Activated T-cell treated with anti-CD3 and anti-CD28 coated beads, Interleukin-2, amount 50 U/mL, for 24 hours (primary cell): ENCODE data around the gene ARHGEF7.
"Not testable (repeated sequence)": the region's sequence is repeated elsewhere in the genome, so short reads cannot be mapped to it uniquely, and the experiment has no call there.

Experiments
- DNase-seq: peaks from one replicate; pipeline ENCODE4 v3.0.0-alpha.2; 2020
- H3K27ac Mint-ChIP-seq: 2 replicates; pipeline ENCODE4 v1.8.0; 2020; ENCODE audit warnings: mild to moderate bottlenecking, mixed read lengths
- H3K27me3 Mint-ChIP-seq: 2 replicates; pipeline ENCODE4 v1.8.0; 2020; ENCODE audit warnings: mixed read lengths
- H3K36me3 Mint-ChIP-seq: 2 replicates; pipeline ENCODE4 v1.8.0; 2020; ENCODE audit warnings: low read depth, mixed read lengths
- H3K4me1 Mint-ChIP-seq: 2 replicates; pipeline ENCODE4 v1.8.0; 2020; ENCODE audit warnings: low read depth, mixed read lengths
- H3K4me3 Mint-ChIP-seq: 2 replicates; pipeline ENCODE4 v1.8.0; 2020; ENCODE audit warnings: mild to moderate bottlenecking, moderate library complexity, mixed read lengths
- H3K9me3 Mint-ChIP-seq: 2 replicates; pipeline ENCODE4 v1.8.0; 2020; ENCODE audit warnings: mixed read lengths

Gene ARHGEF7

DNA sequence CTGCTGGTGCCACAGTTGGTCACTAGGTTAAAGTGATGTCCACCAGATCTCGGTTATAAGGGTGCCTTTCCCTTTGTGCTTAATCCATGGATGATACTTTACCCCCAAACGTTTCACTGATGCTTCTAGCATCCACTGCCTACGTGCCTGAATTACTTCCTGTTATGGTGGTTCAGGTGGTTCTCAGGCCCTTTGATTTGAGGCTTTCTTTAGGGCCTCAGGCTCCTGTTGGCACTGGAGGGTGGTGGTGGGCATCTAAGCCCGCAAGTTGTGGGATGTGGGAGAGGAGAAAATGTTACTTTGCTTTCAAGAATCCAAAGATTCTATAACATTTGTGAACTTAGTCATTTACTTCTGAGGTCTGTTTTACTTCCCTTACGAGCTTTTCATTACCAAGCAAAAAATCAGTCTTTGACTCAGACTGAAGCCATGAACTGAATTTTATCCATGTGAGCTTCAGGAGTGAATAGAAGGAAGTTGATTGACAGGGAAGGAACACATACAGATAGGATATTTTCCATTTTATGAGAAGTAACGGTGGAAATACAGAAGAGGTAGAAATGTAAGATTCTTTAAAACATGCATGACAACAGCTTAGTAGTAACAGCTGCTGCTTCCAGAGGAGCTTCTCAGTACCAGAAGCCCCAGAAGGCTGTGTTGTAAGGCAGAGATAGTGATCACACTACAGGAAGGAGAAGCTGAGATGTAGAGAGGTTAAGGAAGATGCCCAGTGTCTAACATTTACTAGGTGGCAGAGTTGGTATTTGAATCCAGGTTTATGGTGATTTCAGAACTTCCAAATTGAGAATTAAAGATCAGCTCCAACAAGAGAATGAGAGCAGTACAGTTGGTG lies 65.0 kb downstream of the ARHGEF7 start:
- Mint-ChIP-seq H3K4me3 (no peak overlapping the region), H3K36me3 (peaks cover 65% of the 10 kb centered on the region)
- DNase-seq = no peak

DNA sequence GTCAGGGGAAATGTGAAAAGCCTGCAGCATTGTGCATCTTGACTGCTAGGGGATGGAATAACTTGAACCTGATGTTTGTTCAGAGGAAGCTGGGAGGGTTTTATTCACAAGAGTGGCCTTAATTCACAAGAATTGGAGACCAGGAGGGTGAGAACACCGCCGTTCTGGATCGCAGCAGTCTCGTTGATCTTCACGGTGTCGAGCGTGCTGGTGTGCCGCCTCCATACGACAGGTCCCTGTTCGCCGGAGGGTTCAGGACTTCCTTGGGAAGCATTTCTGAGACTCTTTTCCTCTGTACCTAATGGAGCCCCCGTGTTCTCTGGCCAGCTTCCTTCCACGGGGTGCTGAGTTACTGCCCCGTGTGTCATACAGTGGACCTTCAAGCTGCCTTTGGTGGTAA lies 66.9 kb downstream of the ARHGEF7 start:
- no peaks in the 10 kb centered on the region for H3K27me3 Mint-ChIP-seq
- peak overlapping the region; percentile 27 for H3K27ac Mint-ChIP-seq
- no peak overlapping the region for H3K4me3 Mint-ChIP-seq
- no peaks in the 10 kb centered on the region for H3K9me3 Mint-ChIP-seq
- no peak for DNase-seq
- peaks cover 96% of the 10 kb centered on the region for H3K4me1 Mint-ChIP-seq
- H3K36me3 Mint-ChIP-seq = peaks cover 48% of the 10 kb centered on the region

More for the DNA sequence above, 65.0 kb downstream of the ARHGEF7 start:
- peaks cover 95% of the 10 kb centered on the region for H3K4me1 Mint-ChIP-seq
- peak overlapping the region; percentile 90 for H3K27ac Mint-ChIP-seq
- H3K9me3 Mint-ChIP-seq = peaks cover 3% of the 10 kb centered on the region
- no peaks in the 10 kb centered on the region for H3K27me3 Mint-ChIP-seq

DNA sequence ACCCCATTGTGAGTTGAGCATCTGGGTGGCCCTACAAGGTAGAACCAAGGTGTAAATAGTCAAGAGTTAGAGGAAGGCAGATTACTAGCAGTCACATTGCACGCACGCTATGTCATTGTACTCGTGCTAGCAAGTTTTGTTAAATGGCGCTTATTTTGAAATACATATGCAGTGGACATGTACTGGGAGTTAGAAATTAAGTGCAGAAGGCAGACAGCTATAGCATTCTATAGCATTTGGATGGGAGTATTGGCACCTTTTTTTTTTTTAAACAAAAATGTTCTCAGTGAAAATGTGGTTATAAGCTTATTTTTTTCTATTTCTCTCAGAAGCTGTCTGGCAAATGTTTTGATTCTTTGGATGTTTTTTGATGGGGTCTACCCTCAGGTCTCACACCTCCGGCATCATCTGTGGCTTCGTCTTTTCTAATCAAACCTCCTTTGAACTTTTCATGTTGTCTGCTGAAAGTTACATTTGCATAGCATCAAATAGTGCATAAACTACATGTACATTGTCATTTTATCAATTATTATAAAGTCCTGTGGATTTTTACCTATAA lies 68.1 kb downstream of the ARHGEF7 start:
- Mint-ChIP-seq H3K27me3 (no peaks in the 10 kb centered on the region), H3K4me3 (no peak overlapping the region), H3K36me3 (peaks cover 43% of the 10 kb centered on the region), H3K4me1 (peaks cover 96% of the 10 kb centered on the region), H3K27ac (no peak overlapping the region), H3K9me3 (no peaks in the 10 kb centered on the region)
- no peak for DNase-seq

DNA sequence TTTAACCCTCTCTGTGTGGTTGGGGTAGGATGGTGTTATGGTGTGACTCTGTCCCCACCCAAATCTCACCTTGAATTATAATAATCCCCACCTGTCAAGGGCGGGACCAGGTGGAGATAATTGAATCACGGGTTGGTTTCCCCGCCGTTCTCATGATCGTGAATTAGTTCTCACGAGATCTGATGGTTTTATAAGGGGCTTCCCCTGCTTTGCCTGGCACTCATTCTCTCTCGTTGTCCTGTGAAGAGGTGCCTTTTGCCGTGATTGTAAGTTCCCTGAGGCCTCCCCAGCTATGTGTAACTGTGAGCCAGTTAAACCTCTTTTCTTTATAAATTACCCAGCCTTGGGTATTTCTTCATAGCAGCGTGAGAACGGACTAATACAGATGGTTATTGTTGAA lies 68.8 kb downstream of the ARHGEF7 start:
- Mint-ChIP-seq H3K9me3 (no peaks in the 10 kb centered on the region), H3K27me3 (no peaks in the 10 kb centered on the region), H3K36me3 (peaks cover 41% of the 10 kb centered on the region), H3K4me3 (peak overlapping the region; percentile 60), H3K27ac (peak overlapping the region; percentile 91), H3K4me1 (peaks cover 97% of the 10 kb centered on the region)
- DNase-seq = no peak

DNA sequence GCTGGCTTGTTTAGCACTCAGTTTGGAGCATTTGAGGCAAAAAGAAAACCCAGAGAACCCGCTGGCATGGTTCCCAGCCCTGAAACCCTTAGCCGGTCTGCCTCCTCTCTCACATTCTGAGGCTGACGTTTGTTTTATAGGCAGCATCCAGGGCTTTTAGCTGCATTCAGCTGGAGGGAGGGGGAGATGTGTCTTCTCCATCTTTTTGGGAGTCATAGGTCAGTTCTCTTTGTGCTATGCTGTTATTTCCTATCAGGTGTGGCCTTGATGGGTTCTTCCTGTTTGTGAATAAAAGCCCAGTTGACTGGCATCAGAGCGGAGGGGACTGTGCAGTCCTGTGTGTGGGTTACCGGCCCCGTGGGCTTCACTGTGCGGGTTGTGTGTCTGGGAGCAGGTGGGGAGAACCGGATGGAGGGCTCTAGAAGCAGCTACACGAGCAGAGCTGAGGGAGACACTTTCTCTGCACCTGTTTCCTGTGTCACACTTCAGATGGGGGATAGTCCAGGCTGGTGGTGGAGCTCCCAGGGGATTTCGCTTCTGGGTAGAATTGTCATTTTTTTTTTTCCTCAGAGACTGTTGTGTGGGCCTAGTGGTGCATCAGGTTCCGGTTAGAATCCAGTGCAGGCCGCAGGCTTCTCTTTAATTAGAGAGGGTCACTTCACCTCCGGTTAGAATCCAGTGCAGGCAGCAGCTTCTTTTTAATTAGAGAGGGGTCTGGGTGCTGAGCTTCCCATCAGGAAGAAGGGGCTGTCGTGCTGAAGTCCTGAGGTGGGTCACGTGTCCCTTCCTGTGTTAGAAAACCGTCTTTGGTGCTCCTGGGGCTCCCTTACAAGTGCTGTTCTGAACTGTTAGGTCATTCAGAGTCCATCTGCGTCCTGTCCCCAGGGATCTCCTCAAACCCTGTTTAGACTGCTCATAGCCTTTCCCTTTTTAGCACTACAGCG lies 69.6 kb downstream of the ARHGEF7 start:
- H3K27me3 Mint-ChIP-seq = no peaks in the 10 kb centered on the region
- H3K4me1 Mint-ChIP-seq = peaks cover 99% of the 10 kb centered on the region
- H3K9me3 Mint-ChIP-seq = no peaks in the 10 kb centered on the region
- DNase-seq = peak; percentile 52
- peak overlapping the region; percentile 60 for H3K4me3 Mint-ChIP-seq
- peak overlapping the region; percentile 91 for H3K27ac Mint-ChIP-seq
- peaks cover 36% of the 10 kb centered on the region for H3K36me3 Mint-ChIP-seq

DNA sequence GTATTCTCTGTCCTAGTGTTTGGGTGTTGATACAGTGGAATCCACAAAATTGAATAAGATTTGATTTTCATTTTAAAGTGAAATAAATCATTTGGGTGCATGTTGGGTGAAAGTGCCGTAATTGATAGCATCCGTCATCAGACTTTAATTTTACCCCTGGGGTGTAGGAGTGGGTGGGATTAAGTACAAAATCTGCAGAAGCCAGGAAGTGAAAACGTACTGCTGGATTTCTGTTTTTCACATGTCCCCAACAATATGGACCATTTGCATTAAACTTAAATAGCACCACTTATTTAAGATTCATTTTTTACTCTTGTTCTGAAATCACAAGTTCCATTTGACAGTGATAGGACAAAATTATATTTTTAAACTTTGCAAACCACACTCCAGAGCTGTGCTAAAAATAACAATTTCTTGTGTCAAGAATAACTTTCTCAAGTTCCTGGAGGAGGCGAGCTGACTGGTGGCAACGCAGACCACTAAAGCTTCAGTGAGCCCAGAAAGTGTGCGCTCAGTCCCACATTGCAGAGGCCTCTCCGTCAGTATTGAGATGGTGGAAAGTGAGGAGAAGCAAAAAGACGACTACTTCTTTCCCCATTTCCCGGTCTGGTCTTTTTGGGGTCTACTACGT lies 71.3 kb downstream of the ARHGEF7 start:
- peak overlapping the region; percentile 91 for H3K27ac Mint-ChIP-seq
- peaks cover 100% of the 10 kb centered on the region for H3K4me1 Mint-ChIP-seq
- peaks cover 29% of the 10 kb centered on the region for H3K36me3 Mint-ChIP-seq
- H3K9me3 Mint-ChIP-seq = no peaks in the 10 kb centered on the region
- no peak for DNase-seq
- H3K4me3 Mint-ChIP-seq = no peak overlapping the region
- H3K27me3 Mint-ChIP-seq = no peaks in the 10 kb centered on the region

DNA sequence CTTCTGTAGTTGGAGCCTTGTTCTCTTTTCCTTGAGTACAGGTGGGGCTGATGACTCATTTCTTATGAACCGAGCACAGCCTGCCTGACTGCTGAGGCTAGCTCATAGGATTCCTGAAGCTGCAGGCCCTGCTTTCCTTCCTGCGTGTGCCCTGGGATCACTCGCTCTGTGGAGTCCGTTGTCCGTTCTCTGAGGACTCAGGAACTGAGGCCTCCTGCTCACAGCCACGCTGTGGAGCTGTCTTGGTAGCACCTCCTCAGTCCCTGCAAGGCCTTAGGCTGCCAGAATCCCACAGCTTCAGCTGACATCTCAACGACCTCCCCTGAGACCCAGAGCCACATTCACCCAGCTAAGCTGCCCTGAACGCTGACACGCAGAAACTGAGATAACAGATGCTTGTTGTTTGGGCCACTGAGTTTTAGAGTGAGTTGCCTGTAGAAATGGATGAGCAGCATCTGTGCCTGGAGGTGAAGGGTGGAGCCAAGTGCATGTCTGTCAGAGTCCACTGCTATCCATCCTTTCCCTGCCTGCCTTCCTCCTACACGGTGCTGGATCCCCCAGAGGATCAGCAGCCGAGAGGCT lies 72.9 kb downstream of the ARHGEF7 start:
- no peak for DNase-seq
- H3K4me1 Mint-ChIP-seq = peaks cover 94% of the 10 kb centered on the region
- peaks cover 16% of the 10 kb centered on the region for H3K36me3 Mint-ChIP-seq
- peak overlapping the region; percentile 45 for H3K27ac Mint-ChIP-seq
- no peaks in the 10 kb centered on the region for H3K9me3 Mint-ChIP-seq
- no peaks in the 10 kb centered on the region for H3K27me3 Mint-ChIP-seq
- H3K4me3 Mint-ChIP-seq = peak overlapping the region; percentile 65

DNA sequence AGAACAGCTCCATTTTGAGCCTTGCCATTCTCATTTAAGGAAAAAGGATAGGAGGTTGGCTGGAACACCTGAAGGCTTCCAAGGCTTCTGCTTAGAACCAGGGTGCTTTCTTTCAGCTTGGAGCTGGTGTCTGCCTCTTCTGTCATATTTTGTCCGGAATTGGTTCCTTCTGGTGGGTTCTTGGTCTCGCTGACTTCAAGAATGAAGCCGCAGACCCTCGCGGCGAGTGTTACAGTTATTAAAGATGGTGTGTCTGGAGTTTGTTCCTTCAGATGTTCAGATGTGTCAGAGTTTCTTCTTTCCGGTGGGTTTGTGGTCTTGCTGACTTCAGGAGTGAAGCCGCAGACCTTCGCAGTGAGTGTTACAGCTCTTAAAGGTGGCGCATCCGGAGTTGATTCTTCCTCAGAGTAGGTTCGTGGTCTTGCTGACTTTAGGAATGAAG lies 74.0 kb downstream of the ARHGEF7 start:
- H3K4me1 Mint-ChIP-seq = peaks cover 93% of the 10 kb centered on the region
- H3K36me3 Mint-ChIP-seq = peaks cover 14% of the 10 kb centered on the region
- peak overlapping the region; percentile 65 for H3K4me3 Mint-ChIP-seq
- DNase-seq = peak; percentile 59
- not testable (repeated sequence) for H3K27me3 Mint-ChIP-seq, H3K9me3 Mint-ChIP-seq
- H3K27ac Mint-ChIP-seq = peak overlapping the region; percentile 76

DNA sequence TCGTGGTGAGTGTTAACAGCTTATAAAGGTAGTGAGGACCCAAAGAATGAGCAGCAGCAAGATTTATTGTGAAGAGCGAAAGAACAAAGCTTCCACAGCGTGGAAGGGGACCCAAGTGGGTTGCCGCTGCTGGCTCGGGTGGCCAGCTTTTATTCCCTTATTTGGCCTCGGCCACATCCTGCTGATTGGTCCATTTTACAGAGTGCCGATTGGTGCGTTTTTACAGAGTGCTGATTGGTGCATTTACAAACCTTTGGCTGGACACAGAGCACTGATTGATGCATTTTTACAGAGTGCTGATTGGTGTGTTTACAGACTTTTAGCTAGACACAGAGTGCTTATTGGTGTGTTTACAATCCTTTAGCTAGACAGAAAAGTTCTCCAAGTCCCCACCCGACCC lies 74.4 kb downstream of the ARHGEF7 start:
- DNase-seq, H3K9me3 Mint-ChIP-seq, H3K27me3 Mint-ChIP-seq: not testable (repeated sequence)
- H3K4me3 Mint-ChIP-seq = peak overlapping the region; percentile 65
- peak overlapping the region; percentile 76 for H3K27ac Mint-ChIP-seq
- peaks cover 14% of the 10 kb centered on the region for H3K36me3 Mint-ChIP-seq
- peaks cover 93% of the 10 kb centered on the region for H3K4me1 Mint-ChIP-seq

DNA sequence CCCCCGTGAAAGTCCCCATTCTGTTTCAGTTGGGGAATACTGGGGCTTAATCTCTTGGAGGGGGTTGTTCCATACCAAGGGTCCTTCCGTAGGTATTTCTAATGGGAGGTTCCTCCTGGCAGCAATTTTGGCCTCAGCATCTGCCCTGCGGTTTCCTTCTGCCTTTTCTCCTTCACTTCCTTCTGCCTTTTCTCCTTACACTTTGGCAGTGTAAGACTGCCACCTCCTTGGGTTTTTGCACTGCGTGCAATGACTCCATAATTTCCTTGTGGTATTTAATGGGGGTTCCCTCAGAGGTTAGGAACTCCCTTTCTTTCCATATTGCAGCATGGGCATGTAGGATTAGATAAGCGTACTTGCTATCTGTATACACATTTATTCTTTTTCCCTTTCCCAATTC lies 78.1 kb downstream of the ARHGEF7 start:
- not testable (repeated sequence) for H3K4me3 Mint-ChIP-seq, H3K27ac Mint-ChIP-seq
- peaks cover 79% of the 10 kb centered on the region for H3K4me1 Mint-ChIP-seq

DNA sequence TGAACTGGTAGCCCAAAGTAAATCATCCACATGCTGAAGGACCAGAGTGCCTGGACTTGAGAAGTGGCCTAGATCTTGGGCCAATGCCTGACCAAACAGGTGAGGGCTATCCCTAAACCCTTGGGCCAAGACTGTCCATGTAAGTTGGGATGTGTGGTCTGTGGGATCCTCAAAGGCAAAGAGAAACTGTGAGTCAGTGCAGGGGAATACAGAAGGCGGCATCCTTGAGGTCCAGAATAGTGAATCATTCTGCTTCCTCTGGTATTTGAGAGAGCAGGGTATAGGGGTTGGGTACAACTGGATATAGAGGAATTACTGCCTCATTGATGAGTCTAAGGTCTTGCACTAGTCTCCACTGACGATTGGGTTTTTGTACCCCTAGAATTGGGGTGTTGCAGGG lies 79.5 kb downstream of the ARHGEF7 start:
- not testable (repeated sequence) for H3K9me3 Mint-ChIP-seq, H3K4me3 Mint-ChIP-seq, H3K27me3 Mint-ChIP-seq, DNase-seq
- Mint-ChIP-seq H3K27ac (peak overlapping the region; percentile 69), H3K36me3 (peaks cover 40% of the 10 kb centered on the region), H3K4me1 (peaks cover 77% of the 10 kb centered on the region)

More for the DNA sequence above, 78.1 kb downstream of the ARHGEF7 start:
- H3K27me3 Mint-ChIP-seq, H3K9me3 Mint-ChIP-seq, DNase-seq: not testable (repeated sequence)
- H3K36me3 Mint-ChIP-seq = peaks cover 31% of the 10 kb centered on the region

DNA sequence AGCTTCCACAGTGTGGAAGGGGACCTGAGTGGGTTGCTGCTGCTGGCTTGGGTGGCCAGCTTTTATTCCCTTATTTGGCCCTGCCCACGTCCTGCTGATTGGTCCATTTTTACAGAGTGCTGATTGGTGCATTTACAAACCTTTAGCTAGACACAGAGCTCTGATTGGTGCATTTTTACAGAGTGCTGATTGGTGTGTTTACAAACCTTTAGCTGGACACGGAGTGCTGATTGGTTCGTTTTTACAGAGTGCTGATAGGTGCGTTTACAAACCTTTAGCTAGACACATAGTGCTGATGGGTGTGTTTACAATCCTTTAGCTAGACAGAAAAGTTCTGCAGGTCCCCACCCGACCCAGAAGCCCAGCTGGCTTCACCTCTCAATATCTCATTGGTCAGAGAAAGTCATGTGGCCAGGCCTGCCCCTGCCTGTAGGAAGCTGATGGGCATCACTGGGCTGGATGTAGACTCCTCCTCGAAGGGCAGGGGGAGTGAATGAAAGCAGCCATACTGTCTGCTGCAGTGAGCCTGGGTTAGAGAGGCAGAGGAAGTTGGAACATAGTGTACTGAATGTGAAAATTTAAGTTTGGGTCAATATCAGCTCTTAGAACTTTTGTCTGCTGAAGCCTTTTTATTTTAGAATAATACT lies 83.7 kb downstream of the ARHGEF7 start:
- not testable (repeated sequence) for H3K27me3 Mint-ChIP-seq, H3K4me3 Mint-ChIP-seq, H3K9me3 Mint-ChIP-seq, H3K27ac Mint-ChIP-seq, DNase-seq
- Mint-ChIP-seq H3K36me3 (peaks cover 53% of the 10 kb centered on the region), H3K4me1 (peaks cover 82% of the 10 kb centered on the region)

DNA sequence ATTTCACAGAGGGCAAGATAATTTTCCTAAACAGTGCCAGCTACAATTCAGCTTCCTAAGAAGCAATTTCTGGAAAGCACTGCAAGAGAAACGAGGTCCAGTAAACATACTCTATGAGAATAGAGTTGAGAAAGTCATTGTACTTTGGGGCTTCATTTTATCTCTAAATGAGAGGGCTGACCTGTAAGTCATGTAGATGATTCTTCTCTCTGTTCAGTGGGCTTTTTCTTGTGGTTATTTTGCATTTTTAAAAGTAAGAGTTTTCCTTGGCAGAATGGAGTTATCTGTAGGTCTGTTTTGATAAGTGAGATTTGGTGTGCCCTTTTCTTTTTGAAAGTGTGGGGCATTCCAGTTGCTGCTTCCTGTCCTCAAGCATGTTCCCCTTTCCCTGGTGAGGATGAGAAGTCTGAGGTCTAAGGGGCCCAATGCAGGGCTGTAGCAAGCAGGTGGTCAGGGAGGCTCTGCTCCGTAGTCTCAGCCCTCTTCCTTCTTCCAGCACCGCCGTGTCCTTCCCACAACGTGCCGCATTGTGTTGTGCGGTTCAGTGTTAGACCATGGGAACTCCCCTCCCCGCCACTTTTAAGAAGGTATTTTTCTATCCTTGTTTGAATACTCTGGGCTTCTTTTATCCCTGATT lies 86.3 kb downstream of the ARHGEF7 start:
- Mint-ChIP-seq H3K9me3 (no peaks in the 10 kb centered on the region), H3K4me1 (peaks cover 77% of the 10 kb centered on the region)

More for the DNA sequence above, 86.3 kb downstream of the ARHGEF7 start:
- peaks cover 62% of the 10 kb centered on the region for H3K36me3 Mint-ChIP-seq
- no peaks in the 10 kb centered on the region for H3K27me3 Mint-ChIP-seq
- DNase-seq = no peak
- H3K27ac Mint-ChIP-seq = peak overlapping the region; percentile 23
- H3K4me3 Mint-ChIP-seq = no peak overlapping the region
